Esophagus squamous epithelium (tissue), 4 donors: ENCODE results near the gene WDR37.

Experiments
- POLR2A ChIP-seq, 4 donors: fragments of 450-650 bp; IDR thresholded peaks; one replicate each; pipeline ENCODE4 v1.6.1; 2017; ENCODE audit warnings: antibody characterized with exemption in 4 of 4, mild to moderate bottlenecking in 4 of 4, moderate library complexity in 3 of 4
- TF ChIP-seq, protein P1 (sequence below), 6 experiments: fragments of 450-650 bp in 4 of 6; fragments of 200-600 bp in 2 of 6; sonication (generic) in 2 of 6; IDR thresholded peaks; one replicate each; pipeline ENCODE4 v1.5.1; 2016 to 2019; ENCODE audit warnings: antibody characterized with exemption in 6 of 6, mild to moderate bottlenecking in 4 of 6, moderate library complexity in 4 of 6

DNA sequence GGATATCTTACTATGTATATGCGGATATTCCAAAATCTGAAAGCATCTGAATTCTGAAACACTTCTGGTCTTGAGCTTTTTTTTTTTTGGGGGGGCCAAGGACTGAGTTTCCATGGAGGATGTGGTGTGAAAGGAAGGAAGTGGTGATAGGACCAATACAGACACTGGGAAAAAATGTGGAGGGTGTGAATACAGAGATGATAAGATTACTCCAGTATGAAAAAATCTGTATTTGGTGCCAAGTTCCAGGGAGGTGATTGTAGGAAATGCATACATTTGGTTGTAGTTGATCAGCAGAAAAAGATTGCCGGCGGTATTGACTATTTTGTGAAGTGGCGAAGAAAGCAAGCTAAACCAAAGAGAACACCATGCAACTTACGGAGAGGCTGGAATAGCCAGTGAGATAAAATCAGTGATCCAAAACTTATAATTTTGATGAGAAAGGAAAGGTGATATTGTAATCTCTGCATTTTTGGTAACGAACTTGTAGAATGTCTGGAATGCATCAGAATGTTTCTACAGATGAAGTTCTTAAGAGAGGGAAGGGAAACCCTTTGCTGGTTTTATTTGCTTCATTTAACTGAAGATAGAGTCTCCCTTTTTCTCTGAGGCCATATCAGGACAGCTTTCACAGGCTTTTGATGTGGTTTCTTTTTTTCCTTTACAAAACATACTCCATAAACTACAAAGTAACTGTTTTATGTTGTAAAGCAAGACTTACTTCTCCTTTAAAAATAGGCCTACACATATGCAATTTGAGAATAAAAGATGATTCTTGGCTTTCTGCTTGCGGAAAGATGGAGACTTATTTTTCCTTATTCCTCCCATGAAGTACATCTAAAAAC is 6.0 kb downstream of the WDR37 start:
- TF ChIP-seq POLR2A (IDR thresholded peaks at IDR 0.05), result no peak
- TF ChIP-seq, protein P1, sequence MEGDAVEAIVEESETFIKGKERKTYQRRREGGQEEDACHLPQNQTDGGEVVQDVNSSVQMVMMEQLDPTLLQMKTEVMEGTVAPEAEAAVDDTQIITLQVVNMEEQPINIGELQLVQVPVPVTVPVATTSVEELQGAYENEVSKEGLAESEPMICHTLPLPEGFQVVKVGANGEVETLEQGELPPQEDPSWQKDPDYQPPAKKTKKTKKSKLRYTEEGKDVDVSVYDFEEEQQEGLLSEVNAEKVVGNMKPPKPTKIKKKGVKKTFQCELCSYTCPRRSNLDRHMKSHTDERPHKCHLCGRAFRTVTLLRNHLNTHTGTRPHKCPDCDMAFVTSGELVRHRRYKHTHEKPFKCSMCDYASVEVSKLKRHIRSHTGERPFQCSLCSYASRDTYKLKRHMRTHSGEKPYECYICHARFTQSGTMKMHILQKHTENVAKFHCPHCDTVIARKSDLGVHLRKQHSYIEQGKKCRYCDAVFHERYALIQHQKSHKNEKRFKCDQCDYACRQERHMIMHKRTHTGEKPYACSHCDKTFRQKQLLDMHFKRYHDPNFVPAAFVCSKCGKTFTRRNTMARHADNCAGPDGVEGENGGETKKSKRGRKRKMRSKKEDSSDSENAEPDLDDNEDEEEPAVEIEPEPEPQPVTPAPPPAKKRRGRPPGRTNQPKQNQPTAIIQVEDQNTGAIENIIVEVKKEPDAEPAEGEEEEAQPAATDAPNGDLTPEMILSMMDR (IDR thresholded peaks at IDR 0.05), result no peak
